ENCODE measurements around the gene CDKN1C.

CDKN1C gene

GRCh38 chr11:2869561-2870427 is 15.8 kb downstream of the CDKN1C start:
- DNase-seq (ENCODE audit: low spot score), result no peak

DNA sequence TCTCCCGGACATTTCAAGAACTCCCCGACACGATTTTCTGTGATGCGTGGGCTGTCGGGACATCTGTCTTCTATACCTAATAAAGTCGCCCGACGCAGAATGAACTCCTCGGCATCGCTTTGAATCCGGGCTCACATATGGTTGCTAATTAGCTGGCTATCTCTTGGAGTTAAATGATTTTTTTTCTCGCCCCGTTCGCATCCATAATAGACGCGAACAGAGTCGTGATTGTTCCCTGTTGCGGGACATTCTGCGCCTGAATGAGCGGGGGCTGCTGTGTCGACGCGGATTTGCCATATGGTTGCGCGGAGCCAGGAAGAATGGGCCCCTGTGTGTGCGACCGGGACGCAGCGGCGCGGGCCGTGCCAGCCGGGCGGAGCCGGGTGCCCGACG is 16.4 kb downstream of the CDKN1C start:
- DNase-seq (ENCODE audit: low spot score), result no peak

DNA sequence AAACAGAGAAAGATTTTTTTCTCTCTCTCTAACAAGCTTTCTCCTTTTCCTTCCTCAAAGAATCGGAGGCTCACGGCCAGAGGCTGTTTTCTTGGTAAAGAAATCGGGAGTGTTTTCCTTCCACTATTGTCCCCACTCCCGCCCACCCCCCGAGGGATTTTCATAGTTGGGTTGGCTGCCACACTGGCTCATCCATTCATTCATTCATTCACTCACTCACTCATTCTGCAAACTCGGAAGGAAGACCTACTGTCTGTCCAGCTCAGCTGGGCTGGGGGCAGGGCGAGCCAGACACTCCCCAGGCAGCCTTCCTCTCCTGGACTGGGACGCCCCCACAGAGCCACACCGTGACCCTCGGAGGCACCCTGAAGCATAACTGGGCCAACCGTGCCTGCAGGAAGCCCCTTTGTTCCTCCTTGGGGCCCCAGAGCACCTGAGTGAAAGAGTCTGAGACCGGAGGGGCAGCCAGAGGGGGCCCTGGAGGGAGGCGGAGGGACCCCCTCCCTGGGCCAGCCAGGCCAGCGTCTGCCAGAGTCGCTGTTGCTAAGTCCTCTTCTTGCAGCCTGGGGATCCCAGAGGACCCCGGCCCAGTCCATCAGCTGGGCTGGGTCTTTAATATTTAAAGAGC is 17.0 kb downstream of the CDKN1C start:
- no peak for DNase-seq (ENCODE audit: low spot score)

GRCh38 chr11:2867722-2868505 is 17.7 kb downstream of the CDKN1C start:
- no peak for DNase-seq (ENCODE audit: low spot score)

- DNase-seq (ENCODE audit: low spot score), result no peak
These were observed 18.4 kb downstream of the CDKN1C start for GRCh38 chr11:2867142-2867541.

DNA sequence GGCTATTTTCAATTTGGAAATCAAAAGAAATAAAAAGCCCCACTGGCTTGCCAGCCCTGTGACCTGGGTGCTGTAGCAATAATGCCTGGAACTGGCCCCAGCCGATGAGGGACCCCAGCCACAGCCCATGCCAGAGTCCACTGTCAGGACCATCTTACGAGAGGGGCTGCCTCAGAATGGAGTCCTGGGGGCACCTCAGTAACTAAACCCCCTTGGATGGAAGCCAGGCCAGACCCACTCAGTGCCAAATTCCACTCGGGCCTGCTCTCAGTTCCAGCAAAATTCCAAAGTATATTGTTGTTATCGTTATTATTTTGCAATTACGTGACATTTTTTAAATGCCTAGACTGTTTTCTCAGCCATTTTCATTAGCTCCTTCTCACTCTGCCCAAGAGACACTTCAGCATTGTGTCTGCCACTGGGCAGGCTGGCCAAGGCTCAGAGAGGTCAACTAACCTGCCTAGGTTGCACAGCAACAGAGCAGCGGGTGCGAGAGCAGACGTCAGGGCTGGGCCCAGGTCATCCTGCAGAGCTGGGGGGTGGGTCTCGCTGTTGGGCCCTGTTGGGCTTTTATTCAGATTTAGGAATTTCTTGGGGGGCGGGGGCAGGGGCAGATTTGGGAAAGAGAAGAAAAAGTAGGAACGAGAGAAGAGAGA is 19.5 kb downstream of the CDKN1C start:
- no peak for DNase-seq (ENCODE audit: low spot score)

GRCh38 chr11:2864901-2865300 is 20.7 kb downstream of the CDKN1C start:
- no peak for DNase-seq (ENCODE audit: low spot score)

DNA sequence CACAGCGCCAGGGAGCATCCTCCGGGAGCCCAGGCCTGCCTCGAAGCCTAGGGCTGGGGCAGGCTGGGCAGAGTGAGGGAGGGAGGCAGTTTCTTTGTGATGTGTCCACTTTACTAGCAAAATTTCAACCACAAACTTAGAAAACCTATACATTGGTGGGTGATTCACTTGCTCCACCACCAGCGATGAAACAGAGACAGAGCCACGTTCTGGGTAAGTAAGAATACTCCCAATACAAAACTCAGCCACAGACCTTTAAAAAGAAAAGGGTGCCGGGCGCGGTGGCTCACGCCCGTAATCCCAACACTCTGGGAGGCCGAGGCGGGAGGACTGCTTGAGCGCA is 22.3 kb downstream of the CDKN1C start:
- no peak for DNase-seq (ENCODE audit: low spot score)

DNA sequence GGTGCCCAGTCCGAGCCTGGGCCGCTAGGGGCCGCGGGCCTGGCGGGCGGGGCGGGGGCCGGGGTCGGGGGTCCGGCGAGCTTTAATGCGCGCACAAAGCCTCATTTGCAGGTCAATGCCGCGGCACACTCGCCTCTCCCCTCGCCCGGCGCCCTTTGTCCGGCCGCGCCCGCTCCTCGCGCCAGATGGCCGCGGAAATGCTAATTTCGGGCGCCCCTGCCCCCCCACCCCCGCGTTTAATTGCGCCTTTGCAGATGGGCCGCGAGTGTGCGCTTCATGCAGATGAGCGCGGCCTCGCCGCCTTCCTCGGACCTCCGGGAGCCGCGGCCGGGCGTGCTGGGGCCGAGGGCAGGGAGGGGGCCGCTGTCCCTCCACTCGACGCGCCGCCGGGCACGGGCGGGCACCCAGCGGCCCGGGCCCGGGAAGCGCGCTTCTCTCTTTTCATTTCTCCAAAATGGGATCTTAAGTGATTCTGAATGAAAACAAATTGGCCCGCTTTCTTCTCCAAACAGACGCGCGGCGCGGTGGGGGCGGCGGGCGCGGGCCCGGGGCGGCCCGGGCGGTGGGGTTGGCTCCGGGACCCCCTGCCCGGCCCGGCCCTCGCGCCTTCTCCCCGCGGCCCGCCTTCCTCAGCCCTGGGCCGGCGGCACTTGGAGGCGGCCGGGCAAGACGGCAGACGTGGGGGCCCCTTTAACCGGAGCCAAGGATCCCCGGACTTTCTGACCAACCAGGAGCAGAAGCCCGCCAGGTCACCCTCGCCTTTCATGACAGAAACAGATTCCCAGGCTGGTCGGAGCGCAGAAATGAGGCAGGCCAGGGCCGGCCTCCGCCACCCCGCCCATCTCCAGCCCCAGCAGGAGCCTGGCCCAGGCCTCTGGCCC is 22.9 kb downstream of the CDKN1C start:
- DNase-seq (ENCODE audit: low spot score), result no peak

DNA sequence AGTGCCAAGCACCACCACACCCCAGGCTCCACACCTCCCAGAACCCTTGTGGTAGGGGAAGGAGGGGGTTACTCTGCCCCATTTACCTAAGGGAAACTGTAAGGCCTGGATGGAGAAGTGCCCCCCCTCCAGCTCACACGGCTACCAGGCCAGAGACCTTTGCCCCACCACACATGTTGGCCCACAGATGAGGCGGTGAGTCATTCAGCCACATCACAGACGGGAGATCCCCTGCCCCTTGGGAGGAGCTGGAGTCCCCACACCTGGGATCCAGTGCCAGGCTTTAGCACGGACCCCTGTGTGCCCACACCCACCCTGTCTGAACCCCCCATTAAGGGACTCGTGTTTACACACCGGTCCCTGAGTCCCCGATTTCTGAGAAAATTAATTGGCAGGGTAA is 24.9 kb downstream of the CDKN1C start:
- no peak for DNase-seq (ENCODE audit: low spot score)

GRCh38 chr11:2859699-2860037 is 25.9 kb downstream of the CDKN1C start:
- no peak for DNase-seq (ENCODE audit: low spot score)

DNA sequence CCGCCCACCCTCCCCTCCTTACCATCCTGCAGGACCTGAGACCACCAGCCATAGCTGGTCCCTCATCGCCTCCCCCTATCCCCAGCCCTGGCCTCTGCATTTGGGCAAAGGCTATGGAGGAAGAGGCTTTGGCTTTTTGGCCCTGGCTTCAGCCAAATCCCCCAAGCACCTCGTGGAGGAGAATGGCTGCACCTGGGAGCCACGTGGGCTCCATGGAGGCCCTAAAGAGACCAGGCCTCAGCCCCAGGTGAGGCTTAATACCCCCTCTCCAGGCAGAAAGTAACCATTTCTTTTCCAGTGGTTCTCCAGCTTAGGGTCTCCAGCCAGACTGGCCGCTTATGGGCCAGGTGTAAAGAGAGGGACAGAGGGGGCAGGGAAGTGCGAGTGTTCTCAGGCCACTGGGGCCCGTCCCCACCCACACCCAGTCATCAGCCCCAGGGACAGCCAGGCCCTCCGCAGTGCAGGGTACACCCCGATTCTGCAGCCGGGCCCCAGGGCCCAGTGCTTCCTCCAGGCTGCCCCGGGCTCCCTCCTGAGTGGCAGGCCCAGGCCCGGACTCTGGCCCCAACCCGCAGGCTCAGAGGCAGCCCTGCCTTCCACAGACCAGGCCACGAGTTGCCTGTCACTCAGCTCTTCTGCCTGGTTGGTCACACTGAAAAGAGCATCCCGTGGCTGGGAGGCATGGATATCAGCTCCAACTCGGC is 26.4 kb downstream of the CDKN1C start:
- DNase-seq (ENCODE audit: low spot score), result no peak

GRCh38 chr11:2857918-2858317 is 27.7 kb downstream of the CDKN1C start:
- DNase-seq (ENCODE audit: low spot score), result no peak

- DNase-seq (ENCODE audit: low spot score), result no peak
These were observed 28.3 kb downstream of the CDKN1C start for GRCh38 chr11:2857276-2857675.

GRCh38 chr11:2855162-2855561 is 30.4 kb downstream of the CDKN1C start:
- DNase-seq (ENCODE audit: low spot score), result no peak

GRCh38 chr11:2853997-2854560 is 31.5 kb downstream of the CDKN1C start:
- DNase-seq (ENCODE audit: low spot score), result no peak

DNA sequence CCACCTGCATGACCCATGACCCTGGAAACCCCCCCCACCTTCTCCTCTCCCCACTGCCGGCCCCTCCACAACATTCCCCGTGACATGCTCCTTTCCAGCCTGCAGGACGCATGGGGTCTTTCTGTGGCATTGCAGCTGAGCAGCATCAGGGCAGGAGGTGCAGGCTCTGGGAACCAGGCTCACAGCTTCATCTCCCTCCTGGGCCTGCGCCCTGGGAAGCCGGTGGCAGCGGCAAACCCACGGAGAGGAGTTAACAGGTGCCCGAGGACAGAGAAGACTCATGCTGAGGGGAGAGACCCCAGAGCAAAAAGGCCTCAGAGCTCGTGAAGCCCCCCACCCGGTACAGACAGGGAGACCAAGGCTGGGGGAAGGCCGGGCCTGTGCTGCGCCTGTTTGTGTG is 32.2 kb downstream of the CDKN1C start:
- no peak for DNase-seq (ENCODE audit: low spot score)

DNA sequence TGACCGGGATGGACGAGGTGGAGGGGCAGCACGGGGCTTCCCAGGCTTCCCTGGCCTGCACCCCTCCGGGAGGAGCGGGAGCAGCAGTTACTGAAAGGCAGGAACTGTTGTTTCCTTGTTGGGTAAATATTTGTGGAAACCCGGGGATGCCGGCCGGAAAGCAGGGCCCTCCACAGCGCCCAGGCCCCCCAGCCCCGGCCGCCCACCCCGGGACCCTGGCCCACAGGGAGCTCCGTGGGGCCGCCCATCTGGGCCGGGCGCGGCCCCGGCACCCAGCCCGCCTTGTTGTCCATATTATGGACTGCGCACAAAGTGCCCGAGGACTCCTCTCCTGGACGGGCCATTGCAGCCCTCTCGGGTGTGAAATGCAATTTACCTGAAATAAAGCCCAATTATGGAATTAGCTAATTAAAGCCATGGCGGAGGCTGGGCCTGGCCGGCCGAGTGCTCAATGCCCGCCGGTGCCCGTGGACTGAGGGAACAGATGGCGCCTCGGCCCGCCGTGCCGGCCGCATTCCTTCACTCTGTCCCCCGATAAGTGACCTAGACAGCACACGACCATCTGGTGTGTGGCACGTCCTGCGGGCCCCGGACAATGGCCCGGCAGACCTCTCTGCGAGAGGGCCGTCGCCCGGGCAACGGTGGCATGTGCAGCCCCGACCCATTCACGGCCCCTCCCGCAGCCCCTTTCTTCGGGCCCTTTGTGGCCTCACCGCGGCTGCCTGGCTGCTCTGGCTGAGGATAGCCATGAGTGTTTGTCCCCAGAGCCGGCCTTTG is 35.4 kb downstream of the CDKN1C start:
- DNase-seq (ENCODE audit: low spot score), result peak; percentile 73

DNA sequence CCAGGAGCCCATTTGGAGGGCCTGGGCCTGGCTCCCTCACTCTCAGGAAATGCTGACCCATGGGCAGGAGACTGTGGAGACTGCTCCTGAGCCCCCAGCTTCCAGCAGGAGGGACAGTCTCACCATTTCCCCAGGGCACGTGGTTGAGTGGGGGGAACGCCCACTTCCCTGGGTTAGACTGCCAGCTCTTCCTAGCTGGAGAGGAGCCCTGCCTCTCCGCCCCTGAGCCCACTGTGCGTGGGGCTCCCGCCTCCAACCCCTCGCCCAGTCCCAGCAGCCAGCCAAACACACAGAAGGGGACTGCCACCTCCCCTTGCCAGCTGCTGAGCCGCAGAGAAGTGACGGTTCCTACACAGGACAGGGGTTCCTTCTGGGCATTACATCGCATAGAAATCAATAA is 37.1 kb downstream of the CDKN1C start:
- no peak for DNase-seq (ENCODE audit: low spot score)

DNA sequence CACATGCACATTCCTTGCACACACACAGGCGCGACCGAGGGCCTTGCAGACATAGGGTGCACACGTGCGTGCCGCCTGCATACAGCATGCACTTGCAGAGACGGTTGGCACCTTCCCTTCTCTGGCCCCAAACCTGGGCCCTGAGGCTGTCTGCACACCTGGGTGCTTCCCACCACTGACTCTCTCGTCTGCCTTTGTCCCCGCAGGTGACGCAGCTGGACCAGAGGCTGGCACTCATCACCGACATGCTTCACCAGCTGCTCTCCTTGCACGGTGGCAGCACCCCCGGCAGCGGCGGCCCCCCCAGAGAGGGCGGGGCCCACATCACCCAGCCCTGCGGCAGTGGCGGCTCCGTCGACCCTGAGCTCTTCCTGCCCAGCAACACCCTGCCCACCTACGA is 38.0 kb downstream of the CDKN1C start:
- no peak for DNase-seq (ENCODE audit: low spot score)
